ENCODE measurements around the gene WNT9A. TPM values are rescaled to one million over a fixed set of nuclear protein-coding genes. Genes with fewer than 3 reads are reported as not detected.

Gene WNT9A
- polyA plus RNA-seq, 1 donor from 2014 or later = 0.57 TPM

DNA sequence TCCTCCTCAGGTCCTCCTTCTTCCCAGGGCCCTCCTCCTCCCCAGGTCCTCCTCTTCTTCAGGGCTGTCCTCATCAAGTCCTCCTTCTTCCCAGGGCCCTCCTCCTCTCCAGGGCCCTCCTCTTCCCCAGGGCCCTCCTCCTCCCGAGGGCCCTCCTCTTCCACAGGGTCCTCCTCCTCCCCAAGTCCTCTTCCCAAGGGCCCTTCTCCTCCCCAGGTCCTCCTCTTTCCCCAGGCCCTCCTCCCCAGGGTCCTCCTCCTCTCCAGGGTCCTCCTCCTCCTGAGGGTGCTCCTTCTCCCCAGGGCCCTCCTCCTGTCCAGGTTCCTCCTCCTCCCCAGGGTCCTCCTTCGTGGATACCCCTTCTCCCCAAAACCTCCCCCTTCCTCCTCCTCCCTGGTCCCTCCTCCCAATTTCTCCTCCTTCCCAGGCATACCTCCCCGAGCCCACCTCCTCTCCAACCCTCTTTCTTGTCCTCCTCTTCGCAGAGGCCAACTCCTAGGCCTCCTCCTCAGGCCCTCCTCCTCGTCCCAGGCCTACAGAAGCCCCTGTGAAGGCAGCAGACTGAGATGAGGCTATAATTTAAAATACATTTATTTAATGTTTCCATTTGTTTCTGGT is 29.5 kb downstream of the WNT9A start:
- H3F3A ChIP-seq (ENCODE audit: insufficient read depth, low read length, poor library complexity, severe bottlenecking) = no peaks in the 10 kb centered on the region
- no peaks in the 10 kb centered on the region for H3K79me2 ChIP-seq (replicated peaks; ENCODE audit: insufficient read depth, low read length)
- TF ChIP-seq RAD21 (conservative IDR thresholded peaks at IDR 0.05) = no peak
- TF ChIP-seq EP300 (conservative IDR thresholded peaks at IDR 0.05; ENCODE audit: poor library complexity, severe bottlenecking) = no peak
- no peak for TF ChIP-seq SMC3 (conservative IDR thresholded peaks at IDR 0.05; ENCODE audit: poor library complexity)
- no peak for TF ChIP-seq MXI1 (conservative IDR thresholded peaks at IDR 0.05; ENCODE audit: poor library complexity, severe bottlenecking)
- no peak for TF ChIP-seq EZH2 (IDR thresholded peaks at IDR 0.05; ENCODE audit: borderline replicate concordance, insufficient read depth, low read length, poor library complexity, severe bottlenecking)
- TF ChIP-seq POLR2AphosphoS5 (IDR thresholded peaks at IDR 0.05) = no peak
- TF ChIP-seq, protein P1, sequence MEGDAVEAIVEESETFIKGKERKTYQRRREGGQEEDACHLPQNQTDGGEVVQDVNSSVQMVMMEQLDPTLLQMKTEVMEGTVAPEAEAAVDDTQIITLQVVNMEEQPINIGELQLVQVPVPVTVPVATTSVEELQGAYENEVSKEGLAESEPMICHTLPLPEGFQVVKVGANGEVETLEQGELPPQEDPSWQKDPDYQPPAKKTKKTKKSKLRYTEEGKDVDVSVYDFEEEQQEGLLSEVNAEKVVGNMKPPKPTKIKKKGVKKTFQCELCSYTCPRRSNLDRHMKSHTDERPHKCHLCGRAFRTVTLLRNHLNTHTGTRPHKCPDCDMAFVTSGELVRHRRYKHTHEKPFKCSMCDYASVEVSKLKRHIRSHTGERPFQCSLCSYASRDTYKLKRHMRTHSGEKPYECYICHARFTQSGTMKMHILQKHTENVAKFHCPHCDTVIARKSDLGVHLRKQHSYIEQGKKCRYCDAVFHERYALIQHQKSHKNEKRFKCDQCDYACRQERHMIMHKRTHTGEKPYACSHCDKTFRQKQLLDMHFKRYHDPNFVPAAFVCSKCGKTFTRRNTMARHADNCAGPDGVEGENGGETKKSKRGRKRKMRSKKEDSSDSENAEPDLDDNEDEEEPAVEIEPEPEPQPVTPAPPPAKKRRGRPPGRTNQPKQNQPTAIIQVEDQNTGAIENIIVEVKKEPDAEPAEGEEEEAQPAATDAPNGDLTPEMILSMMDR (IDR thresholded peaks at IDR 0.05; ENCODE audit: poor library complexity, severe bottlenecking) = no peak
- no peak for TF ChIP-seq TAF1 (IDR thresholded peaks at IDR 0.05; ENCODE audit: low read depth)
- TF ChIP-seq, protein P2, sequence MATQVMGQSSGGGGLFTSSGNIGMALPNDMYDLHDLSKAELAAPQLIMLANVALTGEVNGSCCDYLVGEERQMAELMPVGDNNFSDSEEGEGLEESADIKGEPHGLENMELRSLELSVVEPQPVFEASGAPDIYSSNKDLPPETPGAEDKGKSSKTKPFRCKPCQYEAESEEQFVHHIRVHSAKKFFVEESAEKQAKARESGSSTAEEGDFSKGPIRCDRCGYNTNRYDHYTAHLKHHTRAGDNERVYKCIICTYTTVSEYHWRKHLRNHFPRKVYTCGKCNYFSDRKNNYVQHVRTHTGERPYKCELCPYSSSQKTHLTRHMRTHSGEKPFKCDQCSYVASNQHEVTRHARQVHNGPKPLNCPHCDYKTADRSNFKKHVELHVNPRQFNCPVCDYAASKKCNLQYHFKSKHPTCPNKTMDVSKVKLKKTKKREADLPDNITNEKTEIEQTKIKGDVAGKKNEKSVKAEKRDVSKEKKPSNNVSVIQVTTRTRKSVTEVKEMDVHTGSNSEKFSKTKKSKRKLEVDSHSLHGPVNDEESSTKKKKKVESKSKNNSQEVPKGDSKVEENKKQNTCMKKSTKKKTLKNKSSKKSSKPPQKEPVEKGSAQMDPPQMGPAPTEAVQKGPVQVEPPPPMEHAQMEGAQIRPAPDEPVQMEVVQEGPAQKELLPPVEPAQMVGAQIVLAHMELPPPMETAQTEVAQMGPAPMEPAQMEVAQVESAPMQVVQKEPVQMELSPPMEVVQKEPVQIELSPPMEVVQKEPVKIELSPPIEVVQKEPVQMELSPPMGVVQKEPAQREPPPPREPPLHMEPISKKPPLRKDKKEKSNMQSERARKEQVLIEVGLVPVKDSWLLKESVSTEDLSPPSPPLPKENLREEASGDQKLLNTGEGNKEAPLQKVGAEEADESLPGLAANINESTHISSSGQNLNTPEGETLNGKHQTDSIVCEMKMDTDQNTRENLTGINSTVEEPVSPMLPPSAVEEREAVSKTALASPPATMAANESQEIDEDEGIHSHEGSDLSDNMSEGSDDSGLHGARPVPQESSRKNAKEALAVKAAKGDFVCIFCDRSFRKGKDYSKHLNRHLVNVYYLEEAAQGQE (IDR thresholded peaks at IDR 0.05; ENCODE audit: borderline replicate concordance) = no peak
- H3K4me3 ChIP-seq (ENCODE audit: low read length) = no peak overlapping the region
- no peaks in the 10 kb centered on the region for H3K9me3 ChIP-seq (ENCODE audit: low read length)
- H3K4me2 ChIP-seq (ENCODE audit: low read length) = no peak overlapping the region
- no peaks in the 10 kb centered on the region for H3K27me3 ChIP-seq (ENCODE audit: insufficient read depth, low read depth, low read length)
- no peak overlapping the region for H2AFZ ChIP-seq (ENCODE audit: low read depth, low read length)
- no peak overlapping the region for H3K27ac ChIP-seq (ENCODE audit: low read length)
- no peaks in the 10 kb centered on the region for H3K9me2 ChIP-seq (ENCODE audit: insufficient read depth, low read length)
- H3K36me3 ChIP-seq (ENCODE audit: insufficient read depth, low read length) = no peaks in the 10 kb centered on the region
- no peak overlapping the region for H3K9ac ChIP-seq (ENCODE audit: low read length)
- H4K20me1 ChIP-seq (ENCODE audit: insufficient read depth) = no peaks in the 10 kb centered on the region

DNA sequence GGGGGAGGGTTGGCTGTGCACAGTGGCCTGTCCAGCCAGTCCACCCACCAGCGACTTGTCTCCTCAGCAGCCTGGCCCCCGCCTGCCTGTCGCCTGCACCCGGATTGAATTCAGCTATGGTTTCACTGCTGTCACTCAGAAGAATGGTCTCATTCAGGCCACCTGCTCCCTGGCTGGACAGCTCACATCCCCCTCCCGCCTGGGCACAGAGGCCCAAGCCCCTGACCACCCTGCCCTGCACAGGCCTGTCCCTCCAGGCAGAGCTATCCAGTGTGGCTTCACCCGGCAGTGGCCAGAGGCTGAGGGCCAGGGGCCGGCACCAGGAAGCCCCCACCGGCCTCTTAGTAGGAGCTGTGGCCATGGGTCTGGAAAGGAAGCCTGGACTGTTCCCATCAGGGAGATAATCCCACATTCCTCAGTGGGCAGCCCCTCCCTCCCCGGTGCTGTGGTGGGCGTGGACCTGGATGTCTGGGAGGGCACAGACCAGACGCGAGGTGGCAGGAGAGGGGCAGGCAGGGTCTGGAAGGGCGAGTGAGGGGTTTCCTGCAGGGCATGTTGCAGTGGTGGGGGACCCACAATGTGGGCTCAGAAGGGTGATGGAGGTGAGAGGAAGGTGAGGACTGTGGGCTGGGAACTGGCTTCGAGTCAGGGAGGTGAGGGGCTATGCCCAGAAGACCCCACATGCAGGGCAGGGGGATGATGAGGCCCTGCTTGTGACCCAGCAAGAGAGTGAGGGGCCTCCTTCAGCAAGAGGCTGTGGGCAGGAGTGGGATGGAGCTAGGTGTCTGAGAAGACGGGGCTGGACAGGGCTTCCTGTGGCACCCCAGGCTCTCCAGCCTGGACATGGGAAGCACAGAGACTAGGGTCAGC is 30.4 kb downstream of the WNT9A start:
- TF ChIP-seq MXI1 (conservative IDR thresholded peaks at IDR 0.05; ENCODE audit: poor library complexity, severe bottlenecking) (no peak), TAF1 (IDR thresholded peaks at IDR 0.05; ENCODE audit: low read depth) (no peak)
- TF ChIP-seq, protein P1 (IDR thresholded peaks at IDR 0.05; ENCODE audit: poor library complexity, severe bottlenecking) = no peak
- H3K9ac ChIP-seq (ENCODE audit: low read length) = no peak overlapping the region

More for the DNA sequence above, 30.4 kb downstream of the WNT9A start:
- no peak overlapping the region for H2AFZ ChIP-seq (ENCODE audit: low read depth, low read length)
- no peaks in the 10 kb centered on the region for H3K27me3 ChIP-seq (ENCODE audit: insufficient read depth, low read depth, low read length)
- H3K9me2 ChIP-seq (ENCODE audit: insufficient read depth, low read length) = no peaks in the 10 kb centered on the region
- H3K27ac ChIP-seq (ENCODE audit: low read length) = no peak overlapping the region
- no peaks in the 10 kb centered on the region for H3K36me3 ChIP-seq (ENCODE audit: insufficient read depth, low read length)
- H3K79me2 ChIP-seq (replicated peaks; ENCODE audit: insufficient read depth, low read length) = no peaks in the 10 kb centered on the region
- H4K20me1 ChIP-seq (ENCODE audit: insufficient read depth) = no peaks in the 10 kb centered on the region
- no peaks in the 10 kb centered on the region for H3K9me3 ChIP-seq (ENCODE audit: low read length)
- H3K4me3 ChIP-seq (ENCODE audit: low read length) = no peak overlapping the region
- no peak overlapping the region for H3K4me2 ChIP-seq (ENCODE audit: low read length)
- no peaks in the 10 kb centered on the region for H3F3A ChIP-seq (ENCODE audit: insufficient read depth, low read length, poor library complexity, severe bottlenecking)

All from neural cell (in vitro differentiated cells).